Right lobe of liver (tissue), 6 donors: ENCODE results near the gene PDE10A. TPM values are rescaled to one million over a fixed set of nuclear protein-coding genes. Genes with fewer than 3 reads are reported as not detected.

Source experiments
- ATAC-seq, 4 donors: fragments of 200-7000 bp; cut with Tn5 transposase; one replicate each; pipeline ENCODE4 v1.9.1; 2020; ENCODE audit warnings: mild to moderate bottlenecking in 4 of 4, moderate library complexity in 4 of 4
- DNase-seq, 3 donors: peaks; one replicate each; pipeline ENCODE4 v3.0.0-alpha.2; 2020
- H3K27ac ChIP-seq, 3 donors: fragments of 200-600 bp; one replicate each; pipeline ENCODE4 v1.8.0; 2022
- H3K27me3 ChIP-seq, 2 donors: fragments of 200-600 bp; one replicate each; pipeline ENCODE4 v1.8.0; 2022
- H3K36me3 ChIP-seq, 4 donors: fragments of 200-600 bp; sonication (generic) in 1 of 4; one replicate each; pipeline versions ENCODE4 v1.5.1 to v1.8.0; 2017 to 2022; ENCODE audit warnings: control low read depth in 1 of 4
- H3K4me1 ChIP-seq, 4 donors: fragments of 200-600 bp; sonication (generic) in 1 of 4; one replicate each; pipeline versions ENCODE4 v1.5.1 to v1.8.0; 2017 to 2022; ENCODE audit warnings: control low read depth in 1 of 4
- H3K4me3 ChIP-seq, 3 donors: fragments of 200-600 bp; one replicate each; pipeline ENCODE4 v1.8.0; 2022
- H3K9me3 ChIP-seq, 4 donors: fragments of 200-600 bp; sonication (generic) in 1 of 4; one replicate each; pipeline versions ENCODE4 v1.5.1 to v1.8.0; 2017 to 2022; ENCODE audit warnings: control low read depth in 1 of 4
- POLR2A ChIP-seq: fragments of 450-650 bp; IDR thresholded peaks from one replicate; pipeline ENCODE4 v1.6.1; 2017; ENCODE audit warnings: antibody characterized with exemption, mild to moderate bottlenecking
- WGBS: methylation state at CpG from one replicate; pipeline ENCODE4 v1.1.6; 2018; ENCODE audit warnings: low coverage, low lambda C conversion rate; ENCODE audit not compliant: insufficient coverage; ENCODE audit errors: missing lambda C conversion rate; 5-methylcytosine and 5-hydroxymethylcytosine counted together
- intact Hi-C, 2 donors: fragments of 100-400 bp; cut with DNase I; formaldehyde crosslinking; loops; one replicate each; pipeline versions ENCODE4 v1.11.2 to v1.14.1; 2022
- total RNA-seq, 6 experiments: library from RNA; depleted of rRNA in 2 of 6; stranded (reverse); fragments of >200 nt in 2 of 6; fragmentation: NEBNext Ultra II Directional in 3 of 6; extraction: Animal tissue kit (Norgen Biotek cat#: 25700) in 3 of 6; gene quantifications; one replicate each; pipeline versions ENCODE4 v1.1.0 to v1.2.4, GENCODE V29; 2016 to 2023
- TF ChIP-seq, protein P1 (sequence below), 4 donors: fragments of 200-600 bp in 3 of 4; fragments of 450-650 bp in 1 of 4; IDR thresholded peaks; one replicate each; pipeline versions ENCODE4 v1.5.1 to v1.8.0; 2016 to 2022; ENCODE audit warnings: antibody characterized with exemption in 4 of 4, mild to moderate bottlenecking in 2 of 4
- donor health status: DM: no; HTN: yes; CAD: no.
- donor health status: DM: no; HTN: no; CAD: no.
- donor health status: DM: no; HTN: no; CAD: no.
- donor health status: DM: no; HTN: yes; CAD: no.
- donor health status: DM: no; HTN: yes; CAD: no.

PDE10A gene
- total RNA-seq, 6 experiments from 2014 or later, result 0.48 to 1.5 (median 0.65) TPM

- no peak for DNase-seq
- 84% methylated on average over 9 of the region's 10 CpGs for whole genome bisulfite sequencing
These were observed 21.3 kb upstream of the PDE10A start for GRCh38 chr6:165684333-165684732.

DNA sequence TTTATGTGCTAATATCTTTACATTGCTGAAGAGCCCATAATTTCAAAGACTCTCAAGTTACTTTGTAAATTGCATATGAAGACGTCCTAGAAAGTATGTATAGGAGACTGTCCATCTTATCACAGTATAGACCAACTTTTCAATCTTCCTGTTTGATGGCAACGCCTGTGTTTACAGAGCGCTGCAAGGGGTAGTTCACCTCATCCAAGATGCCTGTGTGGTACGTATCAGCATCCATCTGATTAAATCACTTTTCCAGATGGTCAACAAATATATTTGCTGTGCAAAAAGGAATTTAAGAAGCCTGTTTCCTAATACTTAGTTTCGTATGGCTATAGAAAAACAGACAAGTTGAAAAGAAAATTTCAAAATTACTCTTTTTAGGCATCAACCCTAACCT lies 17.9 kb upstream of the PDE10A start:
- DNase-seq, result no peak
- intact Hi-C loops, result no loop called here
- Histone ChIP-seq H3K27me3 (no peaks in the 10 kb centered on the region), H3K4me3 (no peak overlapping the region), H3K36me3 (no peaks in the 10 kb centered on the region), H3K27ac (no peak overlapping the region), H3K4me1 (no peaks in the 10 kb centered on the region), H3K9me3 (no peaks in the 10 kb centered on the region)
- TF ChIP-seq, protein P1, sequence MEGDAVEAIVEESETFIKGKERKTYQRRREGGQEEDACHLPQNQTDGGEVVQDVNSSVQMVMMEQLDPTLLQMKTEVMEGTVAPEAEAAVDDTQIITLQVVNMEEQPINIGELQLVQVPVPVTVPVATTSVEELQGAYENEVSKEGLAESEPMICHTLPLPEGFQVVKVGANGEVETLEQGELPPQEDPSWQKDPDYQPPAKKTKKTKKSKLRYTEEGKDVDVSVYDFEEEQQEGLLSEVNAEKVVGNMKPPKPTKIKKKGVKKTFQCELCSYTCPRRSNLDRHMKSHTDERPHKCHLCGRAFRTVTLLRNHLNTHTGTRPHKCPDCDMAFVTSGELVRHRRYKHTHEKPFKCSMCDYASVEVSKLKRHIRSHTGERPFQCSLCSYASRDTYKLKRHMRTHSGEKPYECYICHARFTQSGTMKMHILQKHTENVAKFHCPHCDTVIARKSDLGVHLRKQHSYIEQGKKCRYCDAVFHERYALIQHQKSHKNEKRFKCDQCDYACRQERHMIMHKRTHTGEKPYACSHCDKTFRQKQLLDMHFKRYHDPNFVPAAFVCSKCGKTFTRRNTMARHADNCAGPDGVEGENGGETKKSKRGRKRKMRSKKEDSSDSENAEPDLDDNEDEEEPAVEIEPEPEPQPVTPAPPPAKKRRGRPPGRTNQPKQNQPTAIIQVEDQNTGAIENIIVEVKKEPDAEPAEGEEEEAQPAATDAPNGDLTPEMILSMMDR (IDR thresholded peaks at IDR 0.05), result no peak
- no peak for TF ChIP-seq POLR2A
- 48% methylated on average over 5 of the region's 5 CpGs for WGBS
- ATAC-seq, result no peak

More at GRCh38 chr6:165684333-165684732, 21.3 kb upstream of the PDE10A start:
- intact Hi-C loops, result no loop called here
- Histone ChIP-seq H3K4me3 (no peak overlapping the region), H3K27me3 (no peaks in the 10 kb centered on the region), H3K4me1 (no peaks in the 10 kb centered on the region), H3K27ac (no peak overlapping the region), H3K9me3 (no peaks in the 10 kb centered on the region), H3K36me3 (no peaks in the 10 kb centered on the region)
- no peak for ATAC-seq
- TF ChIP-seq POLR2A, result no peak
- TF ChIP-seq, protein P1 (IDR thresholded peaks at IDR 0.05), result no peak

- no peaks in the 10 kb centered on the region for H3K4me1 ChIP-seq
- intact Hi-C loops, result no loop called here
- H3K36me3 ChIP-seq, result no peaks in the 10 kb centered on the region
- WGBS, result 69% methylated on average over 4 of the region's 10 CpGs
- TF ChIP-seq, protein P1 (IDR thresholded peaks at IDR 0.05), result no peak
- TF ChIP-seq POLR2A, result no peak
- DNase-seq (no peak), ATAC-seq (no peak)
- H3K4me3 ChIP-seq, result no peak overlapping the region
- H3K27ac ChIP-seq, result no peak overlapping the region
- H3K9me3 ChIP-seq, result no peaks in the 10 kb centered on the region
- H3K27me3 ChIP-seq, result no peaks in the 10 kb centered on the region
These were observed 16.3 kb upstream of the PDE10A start for GRCh38 chr6:165679326-165679725.

- Histone ChIP-seq H3K36me3 (no peaks in the 10 kb centered on the region), H3K27ac (no peak overlapping the region), H3K4me1 (no peaks in the 10 kb centered on the region), H3K4me3 (no peak overlapping the region), H3K9me3 (no peaks in the 10 kb centered on the region), H3K27me3 (no peaks in the 10 kb centered on the region)
- intact Hi-C loops, result no loop called here
- ATAC-seq, result no peak
- TF ChIP-seq POLR2A, result no peak
- 33% methylated on average over 4 of the region's 4 CpGs for WGBS
- DNase-seq, result no peak
These were observed 15.9 kb upstream of the PDE10A start for GRCh38 chr6:165678904-165679303.

DNA sequence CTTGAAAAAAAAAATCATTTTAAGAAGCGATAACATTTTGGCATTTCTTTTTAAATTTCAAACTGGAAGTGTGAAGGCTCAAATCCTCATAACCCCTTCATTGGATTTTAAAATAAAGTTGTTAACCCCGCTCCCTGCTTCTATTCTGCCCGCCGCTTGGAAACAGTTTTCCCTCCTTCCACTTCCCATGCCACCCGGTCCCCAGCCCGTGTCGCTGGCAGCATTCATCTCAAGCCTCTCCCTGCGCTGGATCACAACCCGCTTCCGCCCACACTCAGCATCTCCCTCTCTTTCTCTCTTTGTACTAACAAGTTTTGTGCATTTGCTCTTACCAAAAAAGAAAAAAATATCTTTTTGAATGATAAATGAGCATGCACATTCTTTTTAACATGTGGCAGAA lies 15.4 kb upstream of the PDE10A start:
- Histone ChIP-seq H3K27me3 (no peaks in the 10 kb centered on the region), H3K36me3 (no peaks in the 10 kb centered on the region), H3K27ac (no peak overlapping the region), H3K4me3 (no peak overlapping the region), H3K9me3 (no peaks in the 10 kb centered on the region), H3K4me1 (no peaks in the 10 kb centered on the region)
- ATAC-seq, result no peak
- intact Hi-C loops, result no loop called here
- WGBS, result 70% methylated on average over 10 of the region's 10 CpGs
- TF ChIP-seq POLR2A, result no peak
- TF ChIP-seq, protein P1 (IDR thresholded peaks at IDR 0.05), result no peak
- DNase-seq, result no peak
